Glomerular endothelial cell (primary cell): Measurements from ENCODE around the gene EPB42. TPM values are rescaled to one million over a fixed set of nuclear protein-coding genes. Genes with fewer than 3 reads are reported as not detected.
"Not testable (repeated sequence)": the region's sequence is repeated elsewhere in the genome, so short reads cannot be mapped to it uniquely, and the experiment has no call there.

Experiments used
- DNase-seq: peaks from one replicate; pipeline ENCODE4 v3.0.0-alpha.2; 2011; ENCODE audit warnings: low read depth, low spot score; ENCODE audit errors: extremely low read depth
- total RNA-seq: library from RNA; depleted of rRNA; stranded (reverse); fragments of >200 nt; gene quantifications from 2 replicates; pipeline ENCODE4 v1.2.3, GENCODE V29; 2015

Gene EPB42
- total RNA-seq, 1 donor from 2014 or later = not detected

DNA sequence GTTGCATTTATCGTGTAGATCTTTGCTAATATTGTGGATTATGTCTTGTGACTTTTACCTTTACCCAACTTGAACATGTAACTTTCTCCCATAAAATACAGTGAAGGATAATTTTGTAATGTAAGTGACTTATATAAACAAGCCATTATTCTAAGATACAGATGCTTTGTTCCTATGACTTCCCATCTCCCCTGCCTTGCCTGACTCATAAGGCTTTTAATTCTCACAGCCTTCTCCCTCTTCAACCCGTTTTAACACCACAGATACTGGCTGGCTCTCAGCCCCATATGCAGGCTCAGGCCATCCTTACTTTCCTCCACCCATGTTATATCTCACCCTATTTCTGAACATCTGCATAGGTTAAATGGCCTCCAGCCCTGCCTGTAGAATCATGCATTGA, 31.5 kb downstream of the EPB42 start:
- DNase-seq = no peak

DNA sequence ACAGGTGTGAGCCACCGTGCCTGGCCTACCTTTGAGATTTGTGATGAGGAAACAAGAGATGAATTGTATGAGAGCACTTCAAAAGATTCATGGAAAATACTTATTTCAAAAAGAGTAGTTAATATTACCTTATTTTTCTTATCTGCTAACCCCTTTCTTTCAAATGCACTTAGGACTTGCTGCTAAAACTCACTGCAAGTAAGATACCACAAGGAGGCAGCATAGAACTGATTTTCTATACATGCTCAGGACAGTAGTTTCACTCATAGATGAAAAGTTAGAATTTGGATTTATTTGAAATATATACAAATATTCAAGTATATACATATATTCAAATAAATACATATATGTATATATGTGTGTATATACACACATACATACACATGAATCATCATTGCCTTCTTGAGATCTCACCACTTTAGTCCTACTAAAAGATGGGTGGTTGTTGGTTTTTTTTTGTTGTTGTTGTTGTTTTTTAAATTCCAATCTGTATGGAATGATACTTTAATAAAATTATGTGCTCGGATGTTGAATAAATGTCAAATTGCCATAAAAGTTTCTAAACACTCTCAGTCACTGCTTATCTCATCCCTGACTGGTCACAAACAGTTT, 33.2 kb downstream of the EPB42 start:
- DNase-seq = no peak

DNA sequence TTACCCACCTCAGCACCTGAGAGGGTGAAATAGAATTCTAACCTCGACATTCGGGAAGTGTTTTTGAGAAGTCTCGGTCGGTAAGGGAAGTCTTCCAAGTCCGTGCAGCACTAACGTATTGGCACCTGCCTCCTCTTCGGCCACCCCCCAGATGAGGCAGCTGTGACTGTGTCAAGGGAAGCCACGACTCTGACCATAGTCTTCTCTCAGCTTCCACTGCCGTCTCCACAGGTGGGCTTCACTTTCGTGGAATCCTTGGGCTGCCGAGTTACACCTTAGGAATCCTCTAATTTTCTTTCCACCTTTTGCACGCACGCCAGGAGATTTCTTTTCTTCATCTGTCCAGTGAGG, 34.8 kb downstream of the EPB42 start:
- no peak for DNase-seq

DNA sequence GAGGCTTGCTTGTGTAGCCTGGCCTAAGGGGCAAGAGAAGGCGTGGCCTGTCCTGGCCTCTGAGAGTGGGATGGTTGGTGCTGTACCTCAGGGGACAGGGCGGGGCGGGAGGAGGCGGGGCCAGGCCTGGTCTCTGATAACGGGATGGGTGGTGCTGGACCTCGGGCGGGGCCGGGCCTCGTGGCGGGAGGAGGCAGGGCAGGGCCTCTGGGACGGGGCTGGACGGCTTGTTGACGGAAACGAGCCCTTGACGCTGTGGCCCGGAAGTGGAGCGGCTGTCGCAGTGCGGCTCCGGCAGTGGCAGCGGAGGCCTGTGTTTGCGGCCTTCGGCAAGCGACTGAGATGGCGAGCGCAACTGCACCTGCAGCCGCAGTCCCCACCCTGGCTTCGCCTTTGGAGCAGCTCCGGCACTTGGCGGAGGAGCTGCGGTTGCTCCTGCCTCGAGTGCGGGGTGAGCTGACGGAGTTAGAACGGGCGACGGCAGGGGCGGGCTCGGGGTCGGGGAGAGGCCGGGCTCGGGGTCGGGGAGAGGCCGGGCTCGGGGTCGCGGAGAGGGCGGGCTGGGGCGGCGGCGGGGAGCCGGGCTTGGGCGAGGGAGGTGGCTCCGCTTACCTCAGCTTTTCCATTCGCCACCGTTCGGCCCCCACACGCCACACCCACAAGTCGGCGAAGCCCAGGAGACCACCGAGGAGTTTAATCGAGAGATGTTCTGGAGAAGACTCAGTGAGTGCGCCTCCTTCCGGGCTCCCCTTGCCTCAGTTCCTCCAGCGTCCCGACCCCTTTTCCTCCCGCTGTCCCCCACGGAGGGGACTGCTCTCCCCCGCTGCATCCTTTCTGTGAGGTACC, 35.4 kb downstream of the EPB42 start, which contains the start of gene CCNDBP1:
CCNDBP1 (plus strand) TSS at position 247 of the 846 bp plus-strand sequence; CDS start at position 343, 96 bp downstream.
- no peak for DNase-seq

DNA sequence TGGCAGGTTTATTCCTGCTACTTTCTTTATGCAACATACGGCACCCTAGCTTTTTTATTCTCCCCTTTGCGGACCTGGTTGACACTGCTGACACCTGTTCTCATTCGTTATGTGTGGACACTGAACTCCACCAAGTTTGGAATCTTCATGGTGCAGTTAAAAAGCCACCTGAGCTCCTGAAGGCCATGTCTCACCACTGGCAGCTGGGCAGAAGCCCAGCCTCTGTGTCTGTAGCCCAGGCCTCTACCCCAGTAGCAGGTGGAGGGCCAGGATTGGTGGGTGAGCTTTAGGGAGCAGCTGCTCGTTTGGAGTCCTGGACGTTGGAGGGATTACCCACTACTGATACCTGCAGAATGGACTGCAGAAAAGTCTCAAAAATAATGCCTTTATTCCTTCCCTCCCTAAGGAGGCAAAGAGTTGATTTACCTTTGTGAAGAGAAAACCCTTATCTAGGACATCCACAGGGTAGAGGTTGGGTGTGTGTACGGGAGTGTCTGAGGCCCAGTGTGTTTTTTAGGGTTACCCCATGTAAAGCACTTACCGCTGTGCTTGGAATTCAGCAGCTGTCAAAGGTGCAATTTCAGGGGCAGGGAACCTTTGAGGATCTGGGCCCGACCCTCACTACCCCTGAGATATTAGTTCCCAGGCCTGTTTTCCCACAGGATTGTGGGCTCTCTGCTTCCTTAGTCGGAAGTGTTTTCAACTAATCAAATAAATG, 36.3 kb downstream of the EPB42 start:
- DNase-seq = no peak

DNA sequence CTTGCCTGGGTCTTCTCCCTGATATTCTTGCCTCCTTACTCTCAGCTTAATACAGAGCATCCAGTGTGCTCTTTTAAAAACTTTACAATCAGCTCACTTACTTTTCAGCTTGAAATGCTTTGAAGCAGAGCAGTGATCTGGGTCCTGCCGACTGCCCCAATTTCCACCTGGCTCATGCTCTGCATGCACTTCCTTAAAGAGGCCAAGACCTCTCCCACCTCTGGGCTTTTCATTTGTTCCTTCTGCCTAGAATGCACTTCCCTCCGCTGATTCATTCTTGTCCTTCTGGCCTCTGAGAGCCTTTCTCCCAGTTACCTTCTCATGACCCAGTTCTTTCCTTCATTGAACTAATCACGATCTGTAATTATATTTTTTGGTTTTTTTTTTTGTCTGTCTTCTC, 37.5 kb downstream of the EPB42 start:
- no peak for DNase-seq

DNA sequence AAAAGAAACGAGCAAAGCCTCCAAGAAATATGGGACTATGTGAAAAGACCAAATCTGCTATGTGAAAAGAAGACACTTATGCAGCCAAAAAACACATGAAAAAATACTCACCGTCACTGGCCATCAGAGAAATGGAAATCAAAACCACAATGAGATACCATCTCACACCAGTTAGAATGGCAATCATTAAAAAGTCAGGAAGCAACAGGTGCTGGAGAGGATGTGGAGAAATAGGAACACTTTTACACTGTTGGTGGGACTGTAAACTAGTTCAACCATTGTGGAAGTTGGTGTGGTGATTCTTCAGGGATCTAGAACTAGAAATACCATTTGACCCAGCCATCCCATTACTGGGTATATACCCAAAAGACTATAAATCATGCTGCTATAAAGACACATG, 43.7 kb downstream of the EPB42 start:
- not testable (repeated sequence) for DNase-seq

DNA sequence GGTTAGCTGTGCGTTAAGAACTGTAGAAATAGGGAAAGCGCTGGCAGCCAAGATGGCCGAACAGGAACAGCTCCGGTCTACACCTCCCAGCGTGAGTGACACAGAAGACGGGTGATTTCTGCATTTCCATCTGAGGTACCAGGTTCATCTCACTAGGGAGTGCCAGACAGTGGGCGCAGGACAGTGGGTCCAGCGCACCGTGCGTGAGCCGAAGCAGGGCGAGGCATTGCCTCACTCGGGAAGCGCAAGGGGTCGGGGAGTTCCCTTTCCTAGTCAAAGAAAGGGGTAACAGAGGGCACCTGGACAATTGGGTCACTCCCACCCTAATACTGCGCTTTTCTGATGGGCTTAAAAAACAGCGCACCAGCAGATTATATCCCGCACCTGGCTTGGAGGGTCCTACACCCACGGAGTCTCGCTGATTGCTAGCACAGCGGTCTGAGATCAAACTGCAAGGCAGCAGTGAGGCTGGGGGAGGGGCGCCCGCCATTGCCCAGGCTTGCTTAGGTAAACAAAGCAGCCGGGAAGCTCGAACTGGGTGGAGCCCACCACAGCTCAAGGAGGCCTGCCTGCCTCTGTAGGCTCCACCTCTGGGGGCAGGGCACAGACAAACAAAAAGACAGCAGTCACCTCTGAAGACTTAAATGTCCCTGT, 45.0 kb downstream of the EPB42 start:
- not testable (repeated sequence) for DNase-seq

DNA sequence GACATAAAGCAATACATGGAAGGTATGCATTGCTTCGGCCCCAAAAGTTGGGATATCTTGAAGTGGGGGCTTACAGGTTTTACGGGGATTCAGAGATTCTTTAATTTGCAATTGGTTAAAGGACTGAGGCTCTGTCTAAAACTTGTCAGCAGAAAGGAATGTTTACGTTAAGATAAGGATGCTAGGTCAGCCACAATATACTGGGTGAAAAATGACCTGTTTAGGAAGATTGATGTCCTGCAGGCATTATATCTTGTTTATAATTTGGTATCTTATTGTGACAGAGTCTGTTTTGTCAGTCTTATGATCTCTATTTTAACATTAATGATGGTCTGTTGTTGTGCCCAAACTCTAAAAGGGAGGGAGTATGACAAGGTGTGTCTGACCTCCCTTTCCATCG, 50.9 kb downstream of the EPB42 start:
- DNase-seq = no peak

DNA sequence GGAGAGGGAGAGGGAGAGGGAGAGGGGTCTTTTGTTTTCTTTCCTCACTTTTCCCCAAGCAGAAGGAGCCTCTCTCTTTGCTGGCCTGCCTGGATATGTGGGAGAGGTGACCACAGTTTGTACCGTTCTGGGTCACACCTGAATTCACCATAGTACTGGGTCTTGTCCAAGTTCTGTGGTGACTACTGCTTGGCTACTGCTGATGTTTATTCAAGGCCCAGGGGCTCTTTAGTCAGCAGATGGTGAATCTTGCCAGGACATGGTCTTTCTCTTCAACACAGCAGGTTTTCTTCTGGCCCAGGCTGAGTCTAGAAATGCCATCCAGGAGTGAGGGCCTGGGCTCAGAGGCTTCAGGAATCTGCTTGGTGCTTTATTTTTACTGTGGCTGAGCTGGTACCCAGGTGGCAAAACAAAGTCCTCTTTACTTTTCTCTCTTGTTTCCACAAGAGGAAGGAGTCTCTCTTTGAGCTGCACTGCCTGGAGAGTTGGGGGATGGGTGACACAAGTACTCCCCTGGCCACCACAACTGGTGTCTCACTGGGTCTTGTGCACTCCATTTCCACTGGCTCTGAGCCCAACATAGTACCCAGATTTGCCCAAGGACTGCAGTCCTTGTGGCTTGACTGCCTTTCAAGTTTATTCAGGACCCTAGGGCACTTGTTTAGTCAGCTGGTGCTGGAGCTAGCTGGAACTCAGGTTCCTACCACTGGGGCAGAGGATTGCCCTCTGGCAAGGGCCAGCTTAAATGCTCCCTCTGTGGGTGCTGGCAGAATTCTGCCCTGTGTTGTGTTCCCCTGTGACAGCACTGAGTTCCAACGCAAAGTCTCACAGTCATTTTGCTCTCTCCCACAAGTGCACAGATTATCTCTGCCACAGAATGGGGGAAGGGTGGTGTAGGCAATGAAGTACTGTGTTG, 52.4 kb downstream of the EPB42 start:
- no peak for DNase-seq

DNA sequence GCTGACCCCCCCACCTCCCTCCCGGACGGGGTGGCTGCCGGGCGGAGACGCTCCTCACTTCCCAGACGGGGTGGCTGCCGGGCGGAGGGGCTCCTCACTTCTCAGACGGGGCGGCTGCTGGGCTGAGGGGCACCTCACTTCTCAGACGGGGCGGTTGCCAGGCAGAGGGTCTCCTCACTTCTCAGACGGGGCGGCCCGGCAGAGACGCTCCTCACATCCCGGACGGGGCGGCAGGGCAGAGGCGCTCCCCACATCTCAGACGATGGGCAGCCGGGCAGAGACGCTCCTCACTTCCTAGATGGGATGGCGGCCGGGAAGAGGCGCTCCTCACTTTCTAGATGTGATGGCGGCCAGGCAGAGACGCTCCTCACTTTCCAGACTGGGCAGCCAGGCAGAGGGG, 53.6 kb downstream of the EPB42 start:
- not testable (repeated sequence) for DNase-seq

DNA sequence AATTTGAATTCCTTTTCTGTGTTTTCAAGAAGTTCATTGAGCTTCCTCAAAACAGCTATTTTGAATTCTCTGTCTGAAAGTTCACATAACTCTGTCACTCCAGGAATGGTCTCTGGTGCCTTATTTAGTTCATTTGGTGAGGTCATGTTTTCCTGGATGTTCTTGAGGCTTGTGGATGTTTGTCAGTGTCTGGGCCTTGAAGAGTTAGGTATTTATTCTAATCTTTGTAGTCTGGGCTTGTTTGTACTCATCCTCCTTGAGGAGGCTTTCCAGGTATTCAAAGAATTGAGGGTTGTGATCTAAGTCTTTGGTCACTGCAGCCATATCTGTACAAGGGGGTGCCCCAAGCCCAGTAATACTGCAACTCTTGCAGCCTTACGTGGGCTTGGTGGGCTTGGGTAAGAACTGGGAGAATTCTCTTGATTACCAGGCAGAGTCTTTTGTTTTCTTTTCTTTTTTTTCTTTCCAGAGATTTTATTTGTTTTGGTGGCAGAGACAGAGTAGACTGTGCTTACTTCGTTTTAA, 55.0 kb downstream of the EPB42 start:
- DNase-seq = no peak

DNA sequence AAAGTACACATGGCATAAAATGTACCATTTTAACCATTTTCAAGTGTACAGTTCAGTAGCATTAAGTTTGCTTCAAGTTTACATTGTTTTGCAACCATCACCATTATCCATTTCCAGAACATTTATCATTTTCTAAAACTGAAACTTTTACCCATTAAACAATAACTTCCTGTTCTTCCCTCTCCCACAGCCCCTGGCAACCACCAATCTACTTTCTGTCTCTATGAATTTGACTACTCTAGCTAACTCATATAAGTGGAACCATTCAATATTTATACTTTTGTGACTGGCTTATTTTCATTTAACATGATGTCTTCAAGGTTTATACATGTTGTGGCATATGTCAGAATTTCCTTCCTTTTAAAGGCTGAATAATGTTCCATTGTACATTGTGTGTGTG, 67.5 kb downstream of the EPB42 start:
- DNase-seq = no peak

DNA sequence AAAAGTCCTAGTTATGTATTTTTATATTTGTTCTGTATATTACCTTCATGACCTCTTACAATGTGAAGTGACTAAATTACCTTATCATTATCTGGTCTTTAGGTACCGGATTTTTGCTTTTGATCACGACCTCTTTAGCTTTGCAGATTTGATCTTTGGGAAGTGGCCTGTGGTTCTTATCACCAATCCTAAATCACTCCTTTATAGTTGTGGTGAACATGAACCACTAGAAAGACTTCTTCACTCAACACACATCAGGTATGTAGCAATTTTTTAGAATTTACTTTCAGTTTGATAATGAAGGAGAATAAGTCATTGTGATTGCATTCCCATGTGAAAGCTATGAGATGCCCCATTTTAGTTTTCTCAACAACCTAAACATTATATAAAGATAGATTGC, 69.1 kb downstream of the EPB42 start:
- no peak for DNase-seq

DNA sequence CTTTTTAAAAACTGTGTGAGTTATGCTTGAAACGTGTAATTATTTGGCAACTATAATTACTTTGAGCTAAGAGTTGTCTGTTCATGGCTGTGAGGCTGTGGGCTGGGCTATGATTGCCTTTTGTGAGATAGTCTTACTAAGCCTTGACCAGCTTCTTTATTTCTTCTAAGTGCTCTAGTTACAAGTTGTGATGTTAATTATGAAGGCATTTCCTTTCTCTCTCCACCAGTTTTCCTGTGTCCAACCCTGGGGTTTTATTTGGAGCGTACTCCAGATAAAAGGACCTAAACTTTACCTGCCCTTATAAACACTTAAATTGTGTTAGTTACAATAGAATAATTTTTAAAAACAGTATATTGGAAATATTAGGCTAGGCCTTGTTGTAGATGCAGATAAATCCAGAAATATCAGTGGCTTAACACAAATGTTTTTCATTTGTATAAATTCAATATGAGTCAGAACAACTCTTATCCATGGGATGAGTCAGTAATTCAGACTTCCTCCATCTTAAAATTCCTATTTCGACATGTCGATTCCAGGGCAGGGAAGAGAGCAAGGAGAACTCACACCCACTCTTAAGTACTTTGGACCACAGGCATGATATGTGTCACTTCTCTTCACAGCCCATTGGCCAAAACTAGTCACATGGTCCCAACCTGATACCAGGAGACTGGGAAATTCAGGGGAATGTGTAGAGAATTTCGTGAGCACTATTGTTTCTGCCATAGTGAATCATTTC, 70.5 kb downstream of the EPB42 start:
- peak; percentile 44 for DNase-seq
